ENCODE results near the gene PC.
A peak's percentile ranks its signal among the peaks of the same experiment; 100 is the strongest.

- TF ChIP-seq CTCF (IDR thresholded peaks at IDR 0.05) (no peak), ESRRA (IDR thresholded peaks at IDR 0.05; ENCODE audit: borderline replicate concordance, low read length) (no peak), POLR2A (IDR thresholded peaks at IDR 0.05; ENCODE audit: low read length) (no peak), CBX8 (IDR thresholded peaks at IDR 0.05) (no peak), JUN (IDR thresholded peaks at IDR 0.05) (no peak; a peak in 1 of 5 replicates), PHF8 (IDR thresholded peaks at IDR 0.05; ENCODE audit: borderline replicate concordance, low read depth) (no peak), ZFP36 (IDR thresholded peaks at IDR 0.05; ENCODE audit: borderline replicate concordance, partially characterized antibody) (peak; percentile 95), MYC (IDR thresholded peaks at IDR 0.05; ENCODE audit: borderline replicate concordance, low read length) (no peak), MAZ (IDR thresholded peaks at IDR 0.05; ENCODE audit: borderline replicate concordance, low read depth, low read length) (no peak), RAD21 (conservative IDR thresholded peaks at IDR 0.05 in 1 of 2, IDR thresholded peaks at IDR 0.05 in 1 of 2) (no peak), ZC3H11A (IDR thresholded peaks at IDR 0.05) (no peak), REST (IDR thresholded peaks at IDR 0.05) (no peak), MAX (IDR thresholded peaks at IDR 0.05) (no peak; the same call in 1 of the 2 replicates)
Observed at GRCh38 chr11:66975405-66976027, 17.3 kb upstream of the PC start.
